Measurements from ENCODE around the gene DCP1B.
A peak's percentile ranks its signal among the peaks of the same experiment; 100 is the strongest.

DCP1B gene

GRCh38 chr12:2017546-2018337 is 13.5 kb upstream of the DCP1B start:
- no peak for DNase-seq (ENCODE audit: low read depth in 3 of 3)

GRCh38 chr12:2016862-2017545 is 12.7 kb upstream of the DCP1B start:
- DNase-seq (ENCODE audit: low read depth in 3 of 3), result no peak

- DNase-seq (ENCODE audit: low read depth in 3 of 3), result no peak
Measured at GRCh38 chr12:2014231-2014630, 10.0 kb upstream of the DCP1B start.

- no peak for DNase-seq (ENCODE audit: low read depth in 3 of 3)
Measured at GRCh38 chr12:2013527-2014223, 9.4 kb upstream of the DCP1B start.

GRCh38 chr12:2013086-2013485 is 8.8 kb upstream of the DCP1B start:
- DNase-seq (ENCODE audit: low read depth in 3 of 3), result no peak

- no peak for DNase-seq (ENCODE audit: low read depth in 3 of 3)
Measured at GRCh38 chr12:2011643-2012607, 7.7 kb upstream of the DCP1B start.

- DNase-seq (ENCODE audit: low read depth in 3 of 3), result no peak
Measured at GRCh38 chr12:2009623-2010022, 5.4 kb upstream of the DCP1B start.

- DNase-seq (ENCODE audit: low read depth in 3 of 3), result no peak
Measured at GRCh38 chr12:2008677-2009076, 4.4 kb upstream of the DCP1B start.

- DNase-seq (ENCODE audit: low read depth in 3 of 3), result peak in 1 of 3 donors; percentile 9
Measured at GRCh38 chr12:2003676-2004112, 563 bp downstream of the DCP1B start.

- DNase-seq (ENCODE audit: low read depth in 3 of 3), result no peak
Measured at GRCh38 chr12:1995205-1995896, 8.9 kb downstream of the DCP1B start.

- DNase-seq (ENCODE audit: low read depth in 3 of 3), result no peak
Measured at GRCh38 chr12:1994429-1995143, 9.7 kb downstream of the DCP1B start.

- no peak for DNase-seq (ENCODE audit: low read depth in 3 of 3)
Measured at GRCh38 chr12:1993871-1994371, 10.3 kb downstream of the DCP1B start.

- DNase-seq (ENCODE audit: low read depth in 3 of 3), result no peak
Measured at GRCh38 chr12:1993341-1993740, 10.9 kb downstream of the DCP1B start.

- DNase-seq (ENCODE audit: low read depth in 3 of 3), result no peak
Measured at GRCh38 chr12:1992732-1993131, 11.5 kb downstream of the DCP1B start.

GRCh38 chr12:1989111-1989510 is 15.1 kb downstream of the DCP1B start:
- DNase-seq (ENCODE audit: low read depth in 3 of 3), result no peak

GRCh38 chr12:1984759-1985158 is 19.5 kb downstream of the DCP1B start:
- DNase-seq (ENCODE audit: low read depth in 3 of 3), result no peak

GRCh38 chr12:1980282-1980681 is 24.0 kb downstream of the DCP1B start:
- no peak for DNase-seq (ENCODE audit: low read depth in 3 of 3)

GRCh38 chr12:1978078-1978862 is 26.0 kb downstream of the DCP1B start:
- no peak for DNase-seq (ENCODE audit: low read depth in 3 of 3)

GRCh38 chr12:1977588-1977987 is 26.7 kb downstream of the DCP1B start:
- no peak for DNase-seq (ENCODE audit: low read depth in 3 of 3)
